Smooth muscle cell of bladder (primary cell): ENCODE data around the gene LBR. TPM values are rescaled to one million over a fixed set of nuclear protein-coding genes. Genes with fewer than 3 reads are reported as not detected.

Experiments used
- total RNA-seq: library from RNA; depleted of rRNA; stranded (reverse); fragments of >200 nt; gene quantifications from 2 replicates; pipeline ENCODE4 v1.2.3, GENCODE V29; 2014

LBR gene
- total RNA-seq, result 16.5 and 19.1 TPM in 2 replicates

DNA sequence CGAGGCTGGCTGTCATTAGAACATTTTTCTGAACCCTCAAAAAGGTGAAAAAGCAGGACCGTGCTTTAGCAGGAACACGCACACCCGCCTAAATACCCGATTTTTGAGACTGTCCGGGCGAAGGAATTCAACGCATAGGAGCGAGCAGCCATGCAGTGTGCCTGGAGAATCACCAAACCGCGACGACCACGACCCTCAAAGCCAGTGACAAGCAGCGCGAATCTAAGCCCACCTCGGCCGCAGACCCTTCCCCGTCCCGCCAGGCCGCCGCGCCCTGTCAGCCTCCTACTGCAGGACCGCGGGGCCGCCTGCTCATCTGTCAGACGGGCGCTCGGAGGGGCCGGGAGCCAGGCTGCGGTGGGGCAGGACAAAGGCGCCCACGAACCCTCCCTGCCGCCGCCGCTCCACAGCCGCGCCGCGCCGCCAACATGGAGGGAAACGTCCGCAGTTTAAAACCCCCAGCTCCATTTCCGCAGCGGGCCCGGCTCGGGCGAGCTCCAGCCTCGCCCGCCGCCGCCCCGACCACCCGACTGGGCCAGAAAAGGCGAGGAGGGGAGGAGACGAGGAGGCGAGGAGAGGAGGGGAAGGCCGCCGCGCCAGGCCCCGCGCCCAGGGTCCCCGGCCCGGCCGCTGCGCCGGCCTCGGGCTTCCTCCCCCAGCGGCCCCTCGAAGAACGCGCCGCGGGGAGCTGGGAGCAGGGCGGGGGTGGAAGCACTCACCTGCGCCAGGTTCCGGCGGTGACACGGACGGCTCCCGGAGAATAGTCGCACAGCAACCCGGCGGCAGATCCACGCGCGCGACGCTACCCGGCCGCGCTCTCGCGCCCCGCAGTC, at the start of gene LBR:
TSS of gene LBR (minus strand) at position 804 of the 833 bp plus-strand sequence. CDS start 3,963 bp downstream, outside the sequence.

Other genes starting within 250 kb of the LBR start
- 109 and 121 TPM in 2 replicates for gene ENAH, start 225.1 kb upstream of the LBR start, total RNA-seq